ENCODE data around the gene ZBTB1. TPM values are rescaled to one million over a fixed set of nuclear protein-coding genes. Genes with fewer than 3 reads are reported as not detected.

Gene ZBTB1
- total and polyA plus RNA-seq, 10 of the 15 experiments (the other 5 are each of a cell fraction or from before 2014, with no cell fraction given) = 12.3 to 127 (median 40.0) TPM

GRCh38 chr14:64549791-64550620 lies 45.4 kb downstream of the ZBTB1 start, which contains the start of gene PPP1R36 (continued):
- TF ChIP-seq KDM1A (IDR thresholded peaks at IDR 0.05; ENCODE audit: borderline replicate concordance) = no peak
- TF ChIP-seq NFXL1 (IDR thresholded peaks at IDR 0.05; ENCODE audit: borderline replicate concordance) = no peak
- no peak for TF ChIP-seq IKZF2 (IDR thresholded peaks at IDR 0.05)
- no peak for TF ChIP-seq EED (IDR thresholded peaks at IDR 0.05; ENCODE audit: low read depth)
- no peak for TF ChIP-seq TARDBP (IDR thresholded peaks at IDR 0.05; ENCODE audit: borderline replicate concordance)
- no peak for TF ChIP-seq NBN (IDR thresholded peaks at IDR 0.05)
- TF ChIP-seq MAX (IDR thresholded peaks at IDR 0.05; ENCODE audit: low read depth, low read length) = no peak
- no peak for TF ChIP-seq CHD2 (IDR thresholded peaks at IDR 0.05; ENCODE audit: borderline replicate concordance, low read depth, low read length)
- TF ChIP-seq BCLAF1 (IDR thresholded peaks at IDR 0.05) = no peak
- TF ChIP-seq EZH2 (IDR thresholded peaks at IDR 0.05; ENCODE audit: borderline replicate concordance, control insufficient read depth, low read depth, low read length) = no peak
- no peak for TF ChIP-seq E2F4 (IDR thresholded peaks at IDR 0.05; ENCODE audit: low read depth, low read length)
- TF ChIP-seq ETV6 (conservative IDR thresholded peaks at IDR 0.05 in 1 of 2, IDR thresholded peaks at IDR 0.05 in 1 of 2; ENCODE audit: borderline replicate concordance in 1 of 2, low read depth in 1 of 2) = no peak
- no peak for TF ChIP-seq JUNB (IDR thresholded peaks at IDR 0.05)
- no peak for TF ChIP-seq ASH2L (IDR thresholded peaks at IDR 0.05; ENCODE audit: borderline replicate concordance, low read depth)

Measured in GM12878 (cell line).